HepG2 (cell line): Measurements from ENCODE around the gene DLG2. TPM values are rescaled to one million over a fixed set of nuclear protein-coding genes. Genes with fewer than 3 reads are reported as not detected.

Source experiments
- ATAC-seq: fragments of 200-7000 bp; cut with Tn5 transposase; 3 replicates; pipeline ENCODE4 v1.9.1; 2020; ENCODE audit warnings: mild to moderate bottlenecking, moderate library complexity
- BruUV-seq: library from RNA; stranded (reverse); fragments of 400-500 nt; replicated peaks from 2 replicates; lab custom pipeline; 2021; lab: Mats Ljungman, UMichigan
- CTCF ChIA-PET: fragments of 300-600 bp; formaldehyde crosslinking; extraction: SDS; loops from one replicate; lab custom pipeline; 2021; ENCODE audit warnings: low total read pairs, inconsistent platforms, low intra/inter-chr PET ratio; lab: Yijun Ruan, JAX
- POLR2A ChIA-PET: fragments of 350-600 bp; sonication (Branson Sonifier 250); formaldehyde crosslinking; loops from one replicate; lab custom pipeline; 2020; ENCODE audit warnings: antibody characterized with exemption, inconsistent platforms; lab: Yijun Ruan, JAX
- DNase-seq: peaks from one replicate; pipeline ENCODE4 v3.0.0-alpha.2; 2015; ENCODE audit warnings: low spot score
- FAIRE-seq: peaks from 3 replicates; lab custom pipeline; 2011; peaks lifted over from hg19 to GRCh38; lab: Jason Lieb, UNC
- H2AFZ ChIP-seq: one replicate; pipeline ENCODE4 v1.6.1; 2011; ENCODE audit warnings: low read length, inconsistent platforms
- H3K27ac ChIP-seq: fragments of 300-600 bp; 3 replicates; pipeline ENCODE4 v1.8.0; 2011; ENCODE audit warnings: mixed run types, mild to moderate bottlenecking, mixed read lengths, low read length, inconsistent platforms; ENCODE audit not compliant: insufficient read depth; ENCODE audit errors: extremely low read length
- H3K27me3 ChIP-seq, 2 experiments: fragments of 200-600 bp in 1 of 2; 2 replicates in 1 of 2; 3 replicates in 1 of 2; pipeline versions ENCODE4 v1.6.0 to v1.8.0; 2011; ENCODE audit warnings: low read length in 2 of 2, mild to moderate bottlenecking in 2 of 2, moderate library complexity in 2 of 2, inconsistent platforms in 1 of 2; ENCODE audit not compliant: insufficient read depth in 2 of 2, control insufficient read depth in 1 of 2
- H3K36me3 ChIP-seq, 2 experiments: fragments of 200-600 bp in 1 of 2; replicated peaks in 1 of 2; 2 replicates in 1 of 2; 3 replicates in 1 of 2; pipeline versions ENCODE4 v1.5.1 to v1.8.0; 2011; ENCODE audit warnings: low read length in 2 of 2, inconsistent platforms in 1 of 2; ENCODE audit not compliant: insufficient read depth in 2 of 2, control insufficient read depth in 1 of 2
- H3K4me1 ChIP-seq: 2 replicates; pipeline ENCODE4 v1.5.1; 2012; ENCODE audit warnings: low read length, inconsistent platforms; ENCODE audit not compliant: insufficient read depth
- H3K4me2 ChIP-seq: 2 replicates; pipeline ENCODE4 v1.6.0; 2011; ENCODE audit warnings: low read depth, low read length, inconsistent platforms
- H3K4me3 ChIP-seq, 3 experiments: fragments of 200-600 bp in 1 of 3; sonication (generic), shearing (Covaris generic) in 1 of 3; replicated peaks in 1 of 3; 2 replicates each; pipeline ENCODE4 v1.5.1; 2011 to 2016; ENCODE audit warnings: low read length in 3 of 3, inconsistent platforms in 2 of 3, low read depth in 2 of 3, mild to moderate bottlenecking in 2 of 3, control low read depth in 1 of 3, mixed read lengths in 1 of 3; ENCODE audit not compliant: insufficient read depth in 1 of 3
- H3K79me2 ChIP-seq: one replicate; pipeline ENCODE4 v1.6.1; 2011; ENCODE audit warnings: low read length, inconsistent platforms; ENCODE audit not compliant: insufficient read depth
- H3K9ac ChIP-seq: 2 replicates; pipeline ENCODE4 v1.6.0; 2011; ENCODE audit warnings: mild to moderate bottlenecking, low read depth, low read length, inconsistent platforms; ENCODE audit not compliant: insufficient read depth
- H3K9me3 ChIP-seq: 2 replicates; pipeline ENCODE4 v1.5.1; 2012; ENCODE audit warnings: mild to moderate bottlenecking, low read length
- H4K20me1 ChIP-seq: 2 replicates; pipeline ENCODE4 v1.6.0; 2011; ENCODE audit warnings: inconsistent platforms, mild to moderate bottlenecking, low read length, moderate library complexity; ENCODE audit not compliant: insufficient read depth
- CBX2 ChIP-seq, 2 experiments: fragments of 200-600 bp in 1 of 2; sonication (generic); formaldehyde crosslinking in 1 of 2; IDR thresholded peaks; 2 replicates each; pipeline versions ENCODE4 v1.7.0 to v1.8.1; 2018 to 2022; ENCODE audit warnings: low read depth in 2 of 2, low read length in 1 of 2, mild to moderate bottlenecking in 1 of 2, missing genetic modification reagents in 1 of 2
- CREB1 ChIP-seq, 2 experiments: fragments of 450-650 bp in 1 of 2; IDR thresholded peaks; 2 replicates each; pipeline ENCODE4 v1.6.1; 2016 to 2017; ENCODE audit warnings: control low read depth in 1 of 2, mild to moderate bottlenecking in 1 of 2, missing compliant biosample characterization in 1 of 2, missing genetic modification characterization in 1 of 2
- HMG20B ChIP-seq: conservative IDR thresholded peaks from 2 replicates; pipeline ENCODE4 v1.6.1; 2016; ENCODE audit warnings: missing genetic modification reagents, missing compliant biosample characterization
- JUND ChIP-seq: sonication (generic); formaldehyde crosslinking; IDR thresholded peaks from 2 replicates; pipeline ENCODE4 v1.8.0; 2022; ENCODE audit warnings: mild to moderate bottlenecking, missing genetic modification reagents
- TEF ChIP-seq: sonication (generic); formaldehyde crosslinking; IDR thresholded peaks from 2 replicates; pipeline ENCODE4 v1.5.0; 2020; ENCODE audit warnings: missing genetic modification reagents
- ZEB1 ChIP-seq: IDR thresholded peaks from 2 replicates; pipeline ENCODE4 v1.6.1; 2012; ENCODE audit warnings: mild to moderate bottlenecking, low read depth, inconsistent platforms; ENCODE audit not compliant: insufficient replicate concordance
- ZNF12 ChIP-seq: sonication (generic); formaldehyde crosslinking; IDR thresholded peaks from 2 replicates; pipeline ENCODE4 v1.5.0; 2020; ENCODE audit warnings: missing genetic modification reagents
- ZNF142 ChIP-seq: sonication (generic); formaldehyde crosslinking; IDR thresholded peaks from 2 replicates; pipeline ENCODE4 v1.4.0; 2020; ENCODE audit warnings: missing genetic modification reagents
- ZNF260 ChIP-seq: sonication (generic); formaldehyde crosslinking; IDR thresholded peaks from 2 replicates; pipeline ENCODE4 v1.4.0; 2020; ENCODE audit warnings: missing genetic modification reagents, low read depth, mild to moderate bottlenecking, borderline replicate concordance
- ZNF317 ChIP-seq: sonication (generic); formaldehyde crosslinking; IDR thresholded peaks from 2 replicates; pipeline ENCODE4 v1.5.0; 2020; ENCODE audit warnings: mild to moderate bottlenecking, missing genetic modification reagents
- ZNF383 ChIP-seq: sonication (generic); formaldehyde crosslinking; IDR thresholded peaks from 2 replicates; pipeline ENCODE4 v1.4.0; 2020; ENCODE audit warnings: missing genetic modification reagents, mild to moderate bottlenecking, borderline replicate concordance
- ZNF564 ChIP-seq: sonication (generic); formaldehyde crosslinking; IDR thresholded peaks from 2 replicates; pipeline ENCODE4 v1.8.1; 2023; ENCODE audit warnings: mild to moderate bottlenecking, missing genetic modification reagents
- ZNF761 ChIP-seq: sonication (generic); formaldehyde crosslinking; conservative IDR thresholded peaks from 2 replicates; pipeline ENCODE4 v1.4.0; 2020; ENCODE audit warnings: mild to moderate bottlenecking, missing genetic modification reagents
- ZSCAN22 ChIP-seq: sonication (generic); formaldehyde crosslinking; IDR thresholded peaks from 2 replicates; pipeline ENCODE4 v1.4.0; 2020; ENCODE audit warnings: mild to moderate bottlenecking, missing genetic modification reagents
- in situ Hi-C: cut with HindIII; loops from 2 replicates; pipeline ENCODE4 v1.10.0; 2017; ENCODE audit warnings: low pct_unique_long_range_greater_than_20kb; ENCODE audit not compliant: extremely low pct_ligation_motif_present
- intact Hi-C: fragments of 100-400 bp; cut with micrococcal nuclease; formaldehyde crosslinking; loops from one replicate; pipeline ENCODE4 v1.10.0; 2022; ENCODE audit not compliant: unreplicated experiment
- polyA plus RNA-seq, 8 experiments: library from polyadenylated mRNA; depleted of rRNA in 3 of 8; stranded (reverse) in 7 of 8; unstranded in 1 of 8; fragments of >200 nt; fragmentation: Illumina TruSeq in 4 of 8; extraction: Trizol in 4 of 8; gene quantifications; 2 replicates each; pipeline versions ENCODE4 v1.2.1 to v1.2.3, GENCODE V29; 2011 to 2016; ENCODE audit warnings: low read depth in 4 of 8, missing spikeins in 1 of 8, mixed read lengths in 1 of 8; ENCODE audit not compliant: insufficient read depth in 1 of 8
- total RNA-seq, 5 experiments: library from RNA; depleted of rRNA; stranded (reverse); fragments of >200 nt; fragmentation: Illumina TruSeq; extraction: Trizol; gene quantifications; 2 replicates each; pipeline ENCODE4 v1.2.3, GENCODE V29; 2016; ENCODE audit warnings: low read depth in 1 of 5

The DLG2 gene
- total and polyA plus RNA-seq, 2 of the 13 experiments (the other 11 are each of a cell fraction or from before 2014, with no cell fraction given) = 0.46 to 1.0 TPM

GRCh38 chr11:84476581-84476980 lies 1150.6 kb downstream of the DLG2 start:
- FAIRE-seq (no peak), ATAC-seq (no peak), DNase-seq (no peak)
- in situ Hi-C loops = no loop called here
- ChIA-PET POLR2A (no interaction called here), CTCF (no interaction called here)
- TF ChIP-seq ZNF564 (CRISPR knock-in tag) (no peak), ZNF260 (CRISPR knock-in tag) (no peak), TEF (no peak), ZSCAN22 (no peak), ZNF317 (CRISPR knock-in tag) (no peak), CREB1 (IDR thresholded peaks at IDR 0.05) (no peak), CREB1 (CRISPR knock-in tag; IDR thresholded peaks at IDR 0.05) (no peak), JUND (CRISPR knock-in tag) (no peak), CBX2 (IDR thresholded peaks at IDR 0.05; ENCODE audit: low read depth, low read length) (no peak), CBX2 (CRISPR knock-in tag; IDR thresholded peaks at IDR 0.05; ENCODE audit: low read depth) (no peak), HMG20B (CRISPR knock-in tag) (no peak), ZNF142 (CRISPR knock-in tag) (no peak), ZNF761 (CRISPR knock-in tag) (no peak), ZNF383 (CRISPR knock-in tag) (no peak), ZNF12 (no peak), ZEB1 (no peak)
- Histone ChIP-seq H3K4me2 (no peak overlapping the region), H3K27ac (no peak overlapping the region), H3K9me3 (no peaks in the 10 kb centered on the region), H3K4me3 (no peak overlapping the region), H4K20me1 (no peaks in the 10 kb centered on the region), H3K9ac (no peak overlapping the region), H3K27me3 (no peaks in the 10 kb centered on the region), H3K79me2 (no peaks in the 10 kb centered on the region), H2AFZ (no peak overlapping the region), H3K36me3 (no peaks in the 10 kb centered on the region), H3K4me1 (no peaks in the 10 kb centered on the region)
- intact Hi-C loops = no loop called here
- BruUV-seq = no TSS peak
